CD4-positive, alpha-beta T cell treated with Interleukin-15 for 1 hour (primary cell): Measurements from ENCODE around the gene CYSTM1.

ENCODE experiments used
- DNase-seq: peaks from one replicate; pipeline ENCODE4 v3.0.0-alpha.2; 2020

Gene CYSTM1, protein sequence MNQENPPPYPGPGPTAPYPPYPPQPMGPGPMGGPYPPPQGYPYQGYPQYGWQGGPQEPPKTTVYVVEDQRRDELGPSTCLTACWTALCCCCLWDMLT

DNA sequence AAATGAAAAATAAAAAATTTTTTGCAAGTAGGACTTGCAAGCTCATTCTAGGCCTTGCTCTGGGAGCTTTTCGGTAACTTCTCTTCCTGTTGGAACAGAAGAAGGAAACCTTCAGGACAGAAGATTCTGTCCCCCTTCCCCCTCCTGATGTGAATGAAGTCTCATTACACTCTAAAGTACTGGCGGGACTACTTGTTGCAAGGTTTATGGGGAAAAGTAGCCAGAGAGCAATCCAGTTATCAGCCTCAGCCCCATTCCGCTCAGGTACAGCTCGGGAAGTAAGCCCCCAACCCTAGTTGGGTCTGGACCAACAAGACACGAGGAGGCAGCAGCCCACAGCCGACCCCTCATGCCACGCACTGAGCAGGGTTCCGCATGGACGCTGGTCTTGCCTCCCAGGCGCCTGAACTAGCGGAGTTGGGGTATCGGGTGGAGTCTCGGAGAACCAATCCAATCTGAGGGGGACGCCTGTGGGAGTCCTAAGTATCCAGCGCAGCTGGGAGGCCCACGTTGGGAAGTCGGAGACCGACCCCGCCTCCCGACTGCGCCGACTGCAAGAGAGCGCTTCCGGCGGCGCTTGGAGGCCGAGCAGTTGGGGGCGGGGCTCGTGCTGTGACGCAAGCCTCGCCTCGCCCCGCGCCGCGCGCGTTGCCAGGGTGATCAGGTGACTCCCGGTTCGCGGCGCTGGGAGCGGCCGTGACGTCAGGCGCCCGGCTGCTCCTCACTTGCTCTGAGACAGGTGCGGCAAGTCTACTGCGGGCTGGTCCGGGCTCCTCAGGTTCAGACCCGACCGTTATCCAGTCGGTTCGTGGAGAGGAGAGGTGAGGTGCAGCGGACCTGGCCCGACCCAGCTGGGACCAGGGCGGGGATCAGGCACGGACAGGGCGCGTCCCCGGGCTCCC is at the start of gene CYSTM1:
TSS of gene CYSTM1 (plus strand) at position 724 of the 902 bp plus-strand sequence. CDS start 19,278 bp downstream, outside the sequence.
- DNase-seq: peak; percentile 97

DNA sequence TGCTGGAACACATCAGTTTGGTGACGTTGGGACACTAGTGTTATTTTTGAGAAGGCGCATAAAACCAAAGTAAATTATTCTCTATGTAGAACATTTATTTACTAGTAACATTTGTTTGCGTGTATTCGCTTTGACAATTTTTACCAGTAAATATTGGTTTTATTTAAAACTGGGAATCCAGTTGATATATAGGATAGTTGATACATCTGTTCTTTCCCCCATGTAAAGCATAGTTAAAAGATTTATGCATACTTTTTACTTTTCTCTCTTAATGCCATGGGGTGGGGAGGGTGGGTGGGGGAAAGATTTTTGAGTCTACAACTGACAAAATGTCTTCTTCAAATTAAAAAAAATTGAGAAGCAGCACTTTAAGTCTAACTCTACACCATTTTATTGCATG is 49.4 kb upstream of the CYSTM1 start, which contains the start of gene IGIP:
TSS of gene IGIP (plus strand) at position 301 of the 400 bp plus-strand sequence. CDS start 2,540 bp downstream, outside the sequence.
- no peak for DNase-seq

DNA sequence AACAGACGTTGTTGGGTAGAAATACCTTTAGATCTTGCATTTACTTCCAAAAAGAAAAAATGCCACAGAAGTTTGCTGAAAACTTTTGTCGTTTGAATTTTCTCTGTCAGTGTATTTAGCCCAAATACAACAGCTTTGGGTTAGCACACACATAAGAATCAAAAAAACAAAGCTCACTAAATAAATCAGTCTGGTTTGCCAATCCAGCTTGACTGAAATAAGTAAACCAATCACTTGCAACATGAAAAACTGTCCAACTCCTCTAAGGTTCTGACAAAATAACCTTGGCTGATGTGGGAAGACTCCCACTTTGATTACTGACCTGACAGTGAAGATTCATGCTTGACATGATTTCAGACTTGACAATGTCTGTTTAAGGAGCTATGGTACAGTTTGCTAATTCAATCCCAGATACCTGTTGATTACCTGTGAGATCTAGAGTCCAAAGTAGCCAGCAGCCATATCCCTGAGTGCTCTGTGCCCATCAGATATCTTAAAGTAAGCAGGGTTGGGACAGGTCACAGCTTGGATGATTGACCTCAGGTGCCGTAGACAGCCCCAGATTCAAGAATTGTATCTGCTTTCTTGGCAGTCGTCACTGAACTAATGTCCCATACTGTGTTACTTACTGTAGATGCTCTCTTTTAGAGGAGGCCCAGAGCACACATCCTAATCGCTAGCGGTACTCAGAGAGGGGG is 48.5 kb upstream of the CYSTM1 start:
- no peak for DNase-seq

DNA sequence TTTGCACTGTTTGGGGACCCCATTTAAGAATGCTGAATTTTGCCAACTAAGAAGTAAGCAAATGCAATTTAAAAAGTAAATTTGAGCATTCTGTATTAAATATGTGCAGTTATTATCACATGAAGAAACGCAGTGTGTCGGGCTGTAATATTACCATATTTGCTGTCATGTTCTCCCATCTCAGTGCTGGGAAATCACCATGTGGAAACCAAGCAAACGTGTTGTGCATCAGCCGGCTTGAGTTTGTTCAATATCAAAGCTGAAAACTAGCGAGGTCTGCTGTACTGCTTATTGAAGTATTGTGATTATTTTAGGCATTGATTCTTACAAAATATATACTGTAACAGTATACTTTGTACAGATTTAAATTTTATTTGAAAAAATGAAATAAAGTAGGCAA is 46.6 kb upstream of the CYSTM1 start:
- no peak for DNase-seq

DNA sequence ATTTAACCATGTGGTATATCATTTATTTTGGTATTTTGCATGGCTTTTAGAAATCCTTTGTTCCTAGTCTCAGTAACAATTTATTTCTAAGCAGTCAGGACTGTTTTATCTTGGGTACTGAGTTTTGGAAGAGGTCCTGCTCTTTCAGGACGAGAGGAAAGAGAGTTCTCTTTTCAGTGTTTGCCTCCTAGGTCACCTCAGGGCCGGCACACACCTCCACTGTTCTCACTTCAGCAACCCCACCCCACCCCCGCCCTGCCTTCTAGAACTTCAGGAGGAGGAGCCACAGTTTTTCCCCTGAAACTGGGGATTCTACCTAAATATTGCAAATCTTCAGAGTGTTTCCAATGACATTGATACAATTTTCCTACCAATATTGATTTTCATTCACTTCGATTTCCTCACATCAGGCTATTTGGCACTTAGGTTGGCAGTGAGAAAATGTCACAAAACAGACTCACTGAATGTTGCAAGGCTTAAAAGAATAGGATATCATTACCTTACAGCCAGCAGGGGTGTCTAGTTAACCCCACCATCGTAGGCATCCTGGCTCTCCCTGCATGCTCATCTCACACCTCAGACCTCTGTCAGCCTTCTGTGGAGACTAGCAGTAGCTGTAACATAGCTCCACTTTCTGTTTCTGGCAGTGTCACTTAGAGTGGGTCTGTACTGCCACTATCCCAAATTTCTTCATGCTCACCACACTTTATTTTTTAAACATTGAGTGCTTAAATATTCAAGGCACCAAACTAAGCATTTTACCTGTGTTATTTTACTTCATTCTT is 43.8 kb upstream of the CYSTM1 start:
- DNase-seq: no peak

DNA sequence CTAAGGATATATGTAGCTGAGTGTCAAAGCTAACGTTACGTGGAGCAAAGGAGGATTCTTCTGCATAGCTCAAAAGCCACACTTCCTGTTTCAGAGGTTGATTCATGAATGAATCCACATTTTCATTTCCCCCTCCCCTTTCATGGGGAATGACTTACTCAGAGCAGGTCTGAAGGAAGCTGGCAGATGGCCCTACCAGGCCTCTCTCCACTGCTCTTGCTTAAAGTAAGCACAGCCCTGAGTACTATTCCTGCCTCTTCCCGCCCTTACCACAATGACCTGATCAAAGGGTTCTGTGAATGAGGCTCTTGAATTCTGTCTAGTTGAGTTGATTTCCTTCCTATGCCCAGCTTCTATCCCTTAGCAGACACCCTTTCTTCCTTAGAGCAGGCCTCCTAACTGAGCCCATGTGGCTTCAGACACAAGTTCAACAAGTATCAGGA is 43.0 kb upstream of the CYSTM1 start:
- no peak for DNase-seq

DNA sequence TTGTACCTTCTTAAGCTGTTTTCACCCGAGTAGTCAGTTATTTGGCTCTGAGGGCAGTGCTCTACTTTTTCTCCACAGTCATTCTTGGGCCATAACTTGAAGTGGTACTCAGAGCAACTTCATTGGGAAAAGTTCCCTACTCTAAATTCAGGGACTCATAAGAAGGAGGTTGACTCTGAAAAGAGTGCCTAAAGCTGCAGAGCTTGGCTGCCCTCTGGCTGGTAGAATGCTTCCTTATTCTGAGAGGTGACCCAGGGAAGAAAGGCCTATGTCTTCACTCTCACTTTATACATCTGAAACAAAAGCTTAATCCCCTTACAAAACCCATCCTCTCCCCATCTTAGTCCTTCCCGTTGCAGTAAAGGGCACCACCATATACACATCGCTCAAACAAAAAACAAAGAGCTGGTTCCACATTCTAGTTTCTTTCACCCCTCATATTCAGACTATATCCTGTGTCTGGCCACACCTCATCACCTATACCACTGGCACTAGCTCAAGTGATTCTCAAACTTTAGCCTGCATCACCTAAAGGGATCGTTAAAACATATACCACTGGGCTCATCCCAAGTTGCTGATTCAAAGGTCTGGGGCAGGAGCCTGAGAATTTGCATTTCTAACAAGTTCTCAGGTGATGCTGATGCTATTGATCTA is 41.3 kb upstream of the CYSTM1 start:
- DNase-seq: no peak

DNA sequence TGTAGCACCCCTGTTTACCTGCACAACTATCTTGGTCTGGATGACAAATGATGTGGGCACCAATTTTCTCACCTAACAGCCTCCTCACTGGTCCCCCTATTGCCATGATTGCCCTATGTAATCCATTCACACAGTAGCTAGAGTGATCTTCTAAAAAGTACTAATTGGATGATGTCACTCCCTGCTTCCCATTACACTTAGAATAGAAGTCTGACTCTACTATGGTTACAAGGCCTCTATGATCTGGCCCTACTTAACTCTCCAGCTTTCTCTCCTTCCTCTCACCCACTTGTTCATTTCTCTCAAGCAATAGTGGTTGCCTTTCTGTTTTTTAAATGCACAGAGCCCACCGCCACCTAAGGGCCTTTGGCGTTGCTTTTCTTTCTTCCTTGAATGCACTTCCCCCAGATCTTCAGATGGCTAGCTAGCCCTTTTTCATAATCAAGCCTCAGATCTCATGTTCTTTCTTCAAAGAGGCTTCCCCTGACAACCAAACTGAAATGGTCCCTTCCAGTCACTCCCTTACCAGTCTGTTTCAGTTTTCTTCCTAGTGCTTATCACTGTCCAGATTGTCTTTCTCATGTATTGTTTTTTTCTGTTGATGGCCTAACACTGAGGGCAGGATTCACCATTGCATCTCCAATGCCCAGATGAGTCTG is 40.6 kb upstream of the CYSTM1 start:
- DNase-seq: no peak

DNA sequence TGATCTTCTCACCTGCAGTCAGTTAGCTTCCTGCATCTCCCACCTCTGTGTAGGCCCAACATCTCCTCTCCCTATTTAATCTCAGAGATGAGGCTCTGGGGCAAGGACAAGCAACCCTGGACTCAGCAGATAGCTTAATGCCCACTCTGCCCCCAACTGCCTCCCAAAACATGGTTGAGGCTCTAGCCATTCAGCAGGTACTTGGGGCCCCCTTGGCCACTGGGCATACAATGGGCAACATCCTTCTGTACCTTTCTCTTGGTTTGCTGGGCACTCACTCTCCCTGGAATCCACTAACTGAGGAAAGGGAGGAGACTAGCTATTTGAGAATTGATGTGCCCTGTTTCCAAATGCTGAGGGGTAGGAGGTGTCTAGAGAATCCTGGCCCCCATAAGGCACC is 39.9 kb upstream of the CYSTM1 start:
- DNase-seq: no peak

DNA sequence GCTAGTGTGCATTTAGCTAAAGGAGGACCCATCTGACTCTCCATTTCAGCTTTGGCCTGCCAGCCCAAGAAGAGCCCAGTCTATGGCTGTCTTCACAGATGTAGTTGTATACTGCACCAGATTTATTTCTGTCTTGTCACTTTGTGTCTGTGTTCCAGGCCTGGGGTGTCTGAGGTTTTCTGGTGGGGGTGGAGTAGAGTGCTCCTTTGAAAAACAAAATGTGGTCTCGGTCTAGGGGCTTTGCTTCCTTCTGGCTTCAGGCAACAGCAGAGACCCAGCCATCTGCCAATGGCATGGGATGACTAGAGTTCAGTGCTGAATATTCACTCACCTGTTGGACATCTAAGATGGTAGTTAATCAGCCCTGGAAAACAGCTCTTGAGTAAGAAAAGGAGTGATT is 38.4 kb upstream of the CYSTM1 start:
- no peak for DNase-seq

DNA sequence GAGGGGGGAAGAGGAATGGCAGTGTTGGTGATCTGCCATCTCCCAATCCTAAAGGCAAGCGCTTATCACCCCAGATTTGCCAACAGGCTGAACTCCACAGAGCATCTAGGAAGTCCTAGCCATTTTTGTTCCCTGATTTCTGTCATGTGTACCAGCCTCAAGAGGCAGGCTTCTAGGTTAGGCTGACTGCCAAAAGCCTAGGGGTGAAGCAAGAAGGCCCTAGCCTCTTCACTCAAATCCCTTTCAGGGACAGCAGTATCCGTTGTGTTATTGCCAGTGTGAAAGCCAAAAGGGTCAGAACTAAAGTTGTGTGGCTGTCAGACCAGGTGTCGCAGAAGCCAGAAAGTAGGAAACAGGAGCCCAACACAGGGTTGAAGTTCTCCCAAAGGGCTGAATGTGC is 34.6 kb upstream of the CYSTM1 start:
- no peak for DNase-seq

DNA sequence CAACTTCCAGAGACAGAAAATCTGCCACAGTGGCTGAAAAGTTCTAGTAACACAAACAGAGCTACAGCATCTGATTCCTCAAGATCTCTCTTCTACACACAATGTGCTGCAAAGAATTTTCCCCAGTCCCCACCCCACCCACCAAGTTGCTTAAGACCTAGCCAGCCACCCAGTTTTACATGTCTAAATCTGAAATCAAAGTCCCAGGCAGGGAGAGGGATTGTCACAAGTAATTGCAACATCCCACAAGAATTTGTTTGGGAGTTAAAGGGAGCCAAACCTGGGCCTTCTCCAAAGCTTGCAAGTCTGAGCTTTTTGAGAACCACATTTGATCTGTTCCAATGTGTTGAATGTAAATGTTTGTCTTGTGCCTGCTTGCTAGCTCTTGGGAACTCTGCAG is 33.7 kb upstream of the CYSTM1 start:
- DNase-seq: no peak

DNA sequence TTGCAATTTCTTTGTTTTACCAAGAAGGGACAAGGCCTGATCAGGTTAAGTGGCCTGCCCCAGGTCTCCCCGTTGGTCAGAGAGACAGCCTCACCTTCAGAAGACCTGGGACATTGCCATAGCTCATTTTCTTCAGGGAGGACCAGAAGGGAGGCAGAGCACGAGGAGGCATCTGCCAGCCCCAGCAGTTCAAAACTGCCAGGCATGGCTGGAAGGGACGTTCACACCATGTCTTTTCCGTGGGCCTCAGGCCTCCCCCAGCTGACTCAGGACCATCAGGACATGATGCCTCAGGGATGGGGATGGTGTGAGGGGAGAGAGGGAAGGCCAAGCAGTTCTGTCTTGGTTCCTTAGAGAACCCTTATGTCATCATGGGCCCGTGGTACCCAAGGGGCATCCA is 32.7 kb upstream of the CYSTM1 start:
- no peak for DNase-seq

DNA sequence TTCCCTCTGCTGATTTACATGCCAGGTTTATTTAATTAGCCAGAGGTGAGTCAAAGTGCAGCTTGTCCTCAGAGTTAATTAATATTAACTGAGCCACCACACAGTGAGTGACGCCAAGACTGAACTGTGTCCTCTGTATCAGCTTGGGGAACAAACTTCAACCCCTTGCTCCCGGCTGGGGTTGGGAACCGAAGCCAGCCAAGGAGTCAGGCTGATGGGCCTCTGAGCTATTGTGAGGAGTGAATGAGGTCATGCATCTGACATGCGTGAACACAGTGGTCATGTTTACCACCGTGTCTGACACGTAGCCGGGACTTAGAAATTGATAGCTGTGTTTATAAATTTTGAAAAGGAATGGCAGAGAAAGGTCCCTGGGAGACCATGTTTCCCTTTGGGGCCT is 32.1 kb upstream of the CYSTM1 start:
- no peak for DNase-seq

DNA sequence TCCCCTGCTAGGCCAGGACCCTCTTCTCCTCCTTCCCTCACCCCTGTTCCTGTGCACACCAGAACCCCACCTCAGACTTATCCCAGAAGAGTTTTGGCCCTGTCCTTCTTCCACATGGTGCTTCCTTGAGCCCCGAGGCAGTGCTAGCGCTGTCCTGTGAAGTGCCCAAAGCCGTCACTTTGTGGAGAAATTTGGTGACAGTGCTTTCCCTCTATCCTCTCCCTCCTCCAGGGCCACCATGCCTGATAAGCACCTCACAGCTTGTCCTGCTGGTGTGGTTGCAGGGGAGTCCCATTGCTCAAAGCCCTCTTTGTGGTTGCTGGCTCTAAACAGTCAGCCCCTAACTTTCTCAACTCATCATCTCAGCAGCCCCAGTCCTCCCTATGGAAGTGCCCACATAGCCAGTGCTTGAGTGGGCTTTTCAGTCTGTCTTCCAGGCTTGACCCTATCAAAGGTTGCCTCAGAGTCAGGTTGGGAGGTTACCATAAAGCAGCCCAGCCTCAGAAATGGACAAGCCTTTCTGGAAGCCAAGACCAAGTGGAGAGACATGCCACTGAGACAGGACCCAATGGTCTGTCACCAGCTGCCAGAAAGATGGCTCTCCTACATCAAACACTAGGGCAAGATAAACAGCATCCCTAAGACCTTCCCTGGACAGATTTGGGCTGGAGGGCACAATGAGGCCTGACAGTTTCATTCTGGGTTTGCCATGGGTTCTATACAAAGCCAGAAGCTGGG is 31.3 kb upstream of the CYSTM1 start:
- no peak for DNase-seq

DNA sequence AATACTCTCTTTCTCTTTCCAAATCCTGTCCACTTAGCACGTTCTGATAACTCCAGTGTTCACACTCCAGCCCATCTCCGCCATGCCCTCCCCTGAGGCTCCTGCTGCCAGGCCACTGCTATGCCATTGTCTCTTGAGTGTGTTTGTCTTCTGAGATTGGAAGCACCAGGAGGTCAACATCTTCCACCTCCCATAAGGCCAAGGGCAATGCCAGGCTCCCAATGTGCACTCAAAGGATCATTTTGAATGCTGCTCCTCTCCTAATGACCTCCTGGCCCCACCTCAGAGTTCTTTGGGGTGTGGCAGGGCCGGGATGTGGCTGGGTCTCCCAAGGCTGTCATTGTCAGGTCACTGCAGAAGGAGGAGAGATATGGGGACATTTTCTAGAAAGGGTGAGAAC is 29.7 kb upstream of the CYSTM1 start:
- DNase-seq: no peak

DNA sequence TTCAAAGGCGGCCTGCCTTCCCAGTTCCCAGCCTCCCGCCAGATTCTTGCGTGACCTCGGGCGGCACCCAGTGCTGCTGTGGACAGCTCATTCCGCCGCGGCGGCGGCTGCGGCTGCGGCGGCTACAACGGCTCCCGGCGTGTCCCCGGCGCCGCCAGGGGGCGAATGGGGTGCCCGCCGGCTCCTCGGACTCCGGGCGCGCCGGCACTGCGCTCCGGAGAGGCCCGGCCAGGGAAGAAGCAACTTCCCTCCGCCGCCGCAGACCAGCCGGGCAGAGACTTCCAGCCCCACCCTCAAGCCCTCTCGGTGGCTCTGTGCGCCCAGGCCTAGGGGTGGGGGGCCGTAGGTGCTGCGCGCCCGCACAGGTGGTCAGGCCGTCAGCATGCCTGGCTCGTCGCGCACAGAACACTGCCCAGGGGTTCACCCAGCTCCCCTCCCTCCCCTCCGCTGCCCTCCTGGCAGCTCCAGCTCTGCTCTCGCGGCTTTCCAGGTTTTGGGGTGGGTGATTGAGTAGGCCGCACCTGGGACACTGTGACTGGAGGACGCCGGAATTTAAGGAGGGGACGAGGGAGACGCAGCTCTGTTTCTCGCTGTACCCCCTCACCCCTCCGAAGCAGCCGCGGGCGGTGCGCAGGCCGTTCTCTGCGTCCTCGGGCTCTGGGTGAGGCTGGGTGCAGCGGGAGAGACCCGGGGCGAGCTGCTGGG is 29.0 kb upstream of the CYSTM1 start:
- peak; percentile 60 for DNase-seq

DNA sequence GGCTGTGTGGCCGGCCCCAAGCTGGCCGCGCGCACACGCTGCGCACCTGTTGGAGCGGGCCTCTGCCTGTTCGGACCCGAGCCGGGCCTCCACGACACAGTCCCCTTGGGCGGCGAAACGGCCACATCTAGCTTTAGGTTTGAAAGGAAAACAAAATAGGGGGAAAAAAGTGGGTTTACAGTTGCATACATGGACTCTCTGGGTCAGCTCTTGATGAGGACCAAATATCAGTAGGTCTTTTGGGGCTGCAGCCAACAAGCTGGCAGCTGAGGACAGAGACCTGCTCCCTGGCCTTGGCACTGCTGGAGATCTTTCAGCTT is 28.5 kb upstream of the CYSTM1 start:
- DNase-seq: no peak

DNA sequence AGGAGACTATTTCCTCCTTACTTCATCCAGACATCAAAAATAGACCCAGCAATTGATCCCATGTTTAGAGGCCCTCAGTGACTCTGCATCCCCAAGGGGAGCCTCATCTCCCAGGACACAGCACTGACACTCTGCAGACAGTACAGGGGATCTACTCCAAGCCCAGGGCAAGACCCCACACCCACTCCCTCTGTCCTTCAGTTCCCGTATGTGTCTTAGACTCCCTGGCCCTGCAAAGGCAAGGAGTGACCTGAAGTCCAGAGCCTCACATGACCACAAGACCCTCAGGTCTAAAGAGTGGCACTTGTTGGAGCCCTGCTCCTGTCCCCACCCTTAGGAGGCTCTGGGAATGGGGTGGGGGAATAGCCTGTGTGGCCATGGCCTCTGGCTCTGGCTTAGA is 27.5 kb upstream of the CYSTM1 start:
- DNase-seq: no peak

DNA sequence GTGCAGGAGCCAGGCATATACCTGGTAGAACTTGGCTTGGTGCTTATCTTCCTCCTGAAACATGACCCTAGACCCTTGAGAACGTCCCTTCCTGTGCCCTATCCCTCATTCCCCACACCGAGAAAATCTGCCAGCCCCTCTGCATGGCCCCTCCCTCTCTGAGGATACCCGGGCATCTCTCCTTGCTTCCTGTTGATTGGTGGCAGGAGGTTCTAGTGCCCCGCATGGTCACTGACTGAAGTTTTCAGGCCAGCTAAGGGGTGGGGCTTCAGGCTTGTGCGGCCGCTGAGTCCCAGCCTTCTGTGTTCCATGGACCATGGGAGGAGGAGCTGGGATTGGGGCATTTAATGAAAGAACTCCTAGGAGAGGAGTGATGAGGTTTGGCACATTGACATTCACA is 26.5 kb upstream of the CYSTM1 start:
- no peak for DNase-seq

DNA sequence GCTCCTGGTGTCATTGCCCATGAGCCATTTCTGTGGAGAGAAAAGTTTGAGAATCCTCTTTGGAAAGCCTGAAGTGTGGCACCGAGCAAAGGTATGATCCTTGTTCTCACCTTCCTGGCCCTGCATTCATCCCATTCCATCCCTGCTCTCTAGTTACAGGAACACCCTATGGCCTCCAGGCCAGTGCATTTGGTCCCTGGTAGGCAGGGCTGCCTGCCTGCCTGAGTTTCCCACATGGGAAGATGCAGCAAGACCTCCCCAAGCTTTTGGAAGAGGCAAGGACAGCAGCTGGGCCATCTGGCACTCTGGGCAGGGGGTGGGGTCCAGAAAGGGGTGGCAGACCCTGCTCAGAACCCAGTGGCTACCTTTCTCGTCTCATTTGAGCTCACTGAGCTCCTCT is 24.8 kb upstream of the CYSTM1 start:
- no peak for DNase-seq
